HCT116 (cell line): ENCODE data around the gene KCNQ4. TPM values are rescaled to one million over a fixed set of nuclear protein-coding genes. Genes with fewer than 3 reads are reported as not detected.
A peak's percentile ranks its signal among the peaks of the same experiment; 100 is the strongest.

ENCODE experiments used
- ATAC-seq: fragments of 200-7000 bp; cut with Tn5 transposase; 2 replicates; pipeline ENCODE4 v1.9.1; 2020; ENCODE audit warnings: mild to moderate bottlenecking, moderate library complexity
- BruUV-seq: library from RNA; stranded (reverse); fragments of 400-500 nt; replicated peaks from 2 replicates; lab custom pipeline; 2021; lab: Mats Ljungman, UMichigan
- CTCF ChIA-PET: fragments of 300-600 bp; sonication (Branson Sonifier 250); formaldehyde crosslinking; loops from one replicate; lab custom pipeline; 2021; ENCODE audit warnings: antibody characterized with exemption; lab: Charles Lee
- POLR2A ChIA-PET: fragments of 300-600, 350-600 bp; sonication (Branson Sonifier 250); formaldehyde crosslinking; loops from one replicate; lab custom pipeline; 2021; ENCODE audit warnings: antibody characterized with exemption; lab: Charles Lee
- RAD21 ChIA-PET, 2 experiments: fragments of 300-600 bp; sonication (Branson Sonifier 250); formaldehyde crosslinking; loops; one replicate each; lab custom pipeline; 2023; ENCODE audit warnings: low total read pairs in 2 of 2; ENCODE audit not compliant: uncharacterized antibody in 2 of 2, unreplicated experiment in 2 of 2, low non-redundant PET in 1 of 2; lab: Charles Lee
- DNase-seq: peaks from one replicate; pipeline ENCODE4 v3.0.0-alpha.2; 2010; ENCODE audit warnings: low read depth, low spot score
- H2AFZ ChIP-seq: fragments of 200-600 bp; shearing (Covaris generic), sonication (generic); 2 replicates; pipeline ENCODE4 v1.6.1; 2017; ENCODE audit warnings: low read depth, mixed run types, mixed read lengths, antibody characterized with exemption, low read length; ENCODE audit not compliant: poor library complexity, severe bottlenecking
- H3K27ac ChIP-seq: 2 replicates; pipeline ENCODE4 v1.5.1; 2012; ENCODE audit warnings: low read depth, low read length
- H3K27me3 ChIP-seq: fragments of 200-600 bp; sonication (generic); 2 replicates; pipeline ENCODE4 v1.6.1; 2016; ENCODE audit warnings: mixed run types, low read length, mixed read lengths; ENCODE audit not compliant: insufficient read depth
- H3K36me3 ChIP-seq, 2 experiments: fragments of 200-500 bp in 1 of 2; fragments of 200-600 bp in 1 of 2; sonication (Bioruptor generic) in 1 of 2; sonication (generic) in 1 of 2; 2 replicates each; pipeline versions ENCODE4 v1.5.1 to v1.6.1; 2014 to 2016; ENCODE audit warnings: low read length in 2 of 2, inconsistent platforms in 1 of 2, mixed read lengths in 1 of 2, mixed run types in 1 of 2; ENCODE audit not compliant: insufficient read depth in 2 of 2, control insufficient read depth in 1 of 2
- H3K4me1 ChIP-seq, 2 experiments: fragments of 200-600 bp in 1 of 2; sonication (generic) in 1 of 2; 2 replicates each; pipeline versions ENCODE4 v1.5.1 to v1.6.1; 2012 to 2017; ENCODE audit warnings: low read length in 2 of 2, inconsistent platforms in 1 of 2, mild to moderate bottlenecking in 1 of 2, mixed read lengths in 1 of 2, mixed run types in 1 of 2, moderate library complexity in 1 of 2; ENCODE audit not compliant: insufficient read depth in 2 of 2, control insufficient read depth in 1 of 2
- H3K4me2 ChIP-seq: fragments of 200-600 bp; sonication (generic); 2 replicates; pipeline ENCODE4 v1.6.1; 2017; ENCODE audit warnings: mixed run types, low read length, mixed read lengths
- H3K4me3 ChIP-seq, 2 experiments: fragments of 200-600 bp in 1 of 2; sonication (generic) in 1 of 2; replicated peaks in 1 of 2; 2 replicates each; pipeline ENCODE4 v1.5.1; 2011 to 2016; ENCODE audit warnings: low read length in 2 of 2, control low read depth in 1 of 2, low read depth in 1 of 2, mild to moderate bottlenecking in 1 of 2, mixed read lengths in 1 of 2, mixed run types in 1 of 2
- H3K79me2 ChIP-seq: fragments of 200-600 bp; sonication (generic); 2 replicates; pipeline ENCODE4 v1.6.1; 2017; ENCODE audit warnings: mild to moderate bottlenecking, mixed run types, low read length, moderate library complexity, mixed read lengths; ENCODE audit not compliant: insufficient read depth
- H3K9ac ChIP-seq: fragments of 200-600 bp; sonication (generic); 2 replicates; pipeline ENCODE4 v1.6.1; 2016; ENCODE audit warnings: low read length, mixed read lengths
- H3K9me2 ChIP-seq: fragments of 200-600 bp; sonication (generic), shearing (Covaris generic); 2 replicates; pipeline ENCODE4 v1.6.1; 2017; ENCODE audit warnings: mixed run types, mild to moderate bottlenecking, moderate library complexity; ENCODE audit not compliant: insufficient read depth
- H3K9me3 ChIP-seq, 2 experiments: fragments of 200-500 bp in 1 of 2; fragments of 200-600 bp in 1 of 2; sonication (Bioruptor generic) in 1 of 2; sonication (generic) in 1 of 2; 2 replicates each; pipeline ENCODE4 v1.6.1; 2014 to 2017; ENCODE audit warnings: low read length in 2 of 2, mixed read lengths in 2 of 2, inconsistent platforms in 1 of 2, low read depth in 1 of 2, mild to moderate bottlenecking in 1 of 2, mixed run types in 1 of 2, moderate library complexity in 1 of 2; ENCODE audit not compliant: control insufficient read depth in 1 of 2, insufficient read depth in 1 of 2
- H4K20me1 ChIP-seq: fragments of 200-600 bp; sonication (generic), shearing (Covaris generic); 2 replicates; pipeline ENCODE4 v1.6.1; 2017; ENCODE audit warnings: mixed run types, mild to moderate bottlenecking, moderate library complexity; ENCODE audit not compliant: insufficient read depth
- CEBPB ChIP-seq: IDR thresholded peaks from 2 replicates; pipeline ENCODE4 v1.6.1; 2012; ENCODE audit warnings: low read depth
- EGR1 ChIP-seq: IDR thresholded peaks from 2 replicates; pipeline ENCODE4 v1.6.1; 2012; ENCODE audit warnings: low read depth
- ELF1 ChIP-seq: IDR thresholded peaks from 2 replicates; pipeline ENCODE4 v1.6.1; 2012; ENCODE audit warnings: low read depth, borderline replicate concordance
- EZH2phosphoT487 ChIP-seq: fragments of 200-600 bp; IDR thresholded peaks from 2 replicates; pipeline ENCODE4 v1.6.1; 2018; ENCODE audit warnings: antibody characterized with exemption, borderline replicate concordance
- FOSL1 ChIP-seq: IDR thresholded peaks from 2 replicates; pipeline ENCODE4 v1.6.1; 2012; ENCODE audit warnings: low read depth
- JUND ChIP-seq: IDR thresholded peaks from 2 replicates; pipeline ENCODE4 v1.6.1; 2012
- RAD21 ChIP-seq: IDR thresholded peaks from 2 replicates; pipeline ENCODE4 v1.6.1; 2012; ENCODE audit warnings: low read depth, mild to moderate bottlenecking
- SIN3A ChIP-seq: IDR thresholded peaks from 2 replicates; pipeline ENCODE4 v1.6.1; 2012; ENCODE audit warnings: low read depth
- SRF ChIP-seq: IDR thresholded peaks from 2 replicates; pipeline ENCODE4 v1.6.1; 2012; ENCODE audit warnings: low read depth
- TCF7L2 ChIP-seq: IDR thresholded peaks from 2 replicates; pipeline ENCODE4 v1.7.0; 2011; ENCODE audit warnings: borderline replicate concordance, inconsistent platforms; ENCODE audit not compliant: insufficient read depth, insufficient read length; ENCODE audit errors: extremely low read depth
- ZFX ChIP-seq: fragments of 450-650 bp; IDR thresholded peaks from 2 replicates; pipeline ENCODE4 v1.6.1; 2017
- ZNF274 ChIP-seq: fragments of 200-500 bp; sonication (Bioruptor generic); IDR thresholded peaks from 2 replicates; pipeline ENCODE4 v1.6.1; 2014; ENCODE audit warnings: mild to moderate bottlenecking, low read depth, low read length, inconsistent platforms
- intact Hi-C: fragments of 100-400 bp; cut with micrococcal nuclease; formaldehyde crosslinking; loops from 2 replicates; pipeline ENCODE4 v1.10.0; 2022
- total RNA-seq: library from RNA; stranded (reverse); gene quantifications from one replicate; pipeline ENCODE4 v1.2.1, GENCODE V29; 2021; ENCODE audit not compliant: unreplicated experiment
- TF ChIP-seq, protein P1 (sequence below): IDR thresholded peaks from 2 replicates; pipeline ENCODE4 v1.6.1; 2012; ENCODE audit warnings: low read depth
- TF ChIP-seq, protein P2 (sequence below): IDR thresholded peaks from 2 replicates; pipeline ENCODE4 v1.6.1; 2012

Gene KCNQ4
- total RNA-seq, 1 experiment from 2014 or later: 4.1 TPM

DNA sequence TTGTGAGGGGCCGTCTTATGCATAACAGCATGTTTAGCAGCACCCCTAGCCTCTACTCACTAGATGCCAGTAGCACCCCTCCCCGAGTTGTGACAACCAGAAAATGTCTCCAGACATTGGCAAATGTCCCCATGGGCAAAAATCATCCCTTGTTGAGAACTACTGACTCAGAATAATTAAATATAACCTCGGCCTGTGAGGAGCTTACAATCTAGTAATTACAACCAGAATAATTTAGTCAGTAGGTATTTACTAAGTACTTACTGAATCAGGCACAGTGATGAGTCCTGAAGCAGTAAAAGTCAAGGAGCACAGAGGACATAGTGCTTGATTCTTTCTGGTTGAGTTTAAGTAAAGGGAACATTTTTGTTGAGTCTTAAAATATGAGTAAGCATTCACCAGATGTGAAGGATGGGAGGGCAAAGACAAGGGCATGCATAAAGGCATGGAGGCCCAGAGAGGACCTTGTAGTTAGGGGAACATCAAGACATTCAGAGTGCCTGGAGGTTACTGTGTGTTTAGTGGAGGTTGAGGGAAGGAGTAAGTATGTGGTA lies 44.1 kb upstream of the KCNQ4 start:
- Histone ChIP-seq H3K9ac (no peak overlapping the region), H3K9me2 (no peaks in the 10 kb centered on the region), H2AFZ (no peak overlapping the region), H3K79me2 (peaks cover 50% of the 10 kb centered on the region), H4K20me1 (no peaks in the 10 kb centered on the region), H3K27ac (no peak overlapping the region), H3K4me1 (0 out of 4 replicates have a peak, but pooled peaks cover 0 to 2% of the 10 kb centered on the region in 2 experiments), H3K4me2 (no peak overlapping the region), H3K9me3 (no peaks in the 10 kb centered on the region), H3K36me3 (peaks cover 2 to 14% of the 10 kb centered on the region in 2 experiments; a peak in 3 of 4 replicates), H3K27me3 (no peaks in the 10 kb centered on the region), H3K4me3 (no peak overlapping the region)
- ChIA-PET POLR2A (no interaction called here), CTCF (no interaction called here), RAD21 (no interaction called here)
- no TSS peak for BruUV-seq
- intact Hi-C loops: no loop called here
- no peak for DNase-seq
- ATAC-seq: no peak
- TF ChIP-seq ZNF274 (no peak), SRF (no peak)

DNA sequence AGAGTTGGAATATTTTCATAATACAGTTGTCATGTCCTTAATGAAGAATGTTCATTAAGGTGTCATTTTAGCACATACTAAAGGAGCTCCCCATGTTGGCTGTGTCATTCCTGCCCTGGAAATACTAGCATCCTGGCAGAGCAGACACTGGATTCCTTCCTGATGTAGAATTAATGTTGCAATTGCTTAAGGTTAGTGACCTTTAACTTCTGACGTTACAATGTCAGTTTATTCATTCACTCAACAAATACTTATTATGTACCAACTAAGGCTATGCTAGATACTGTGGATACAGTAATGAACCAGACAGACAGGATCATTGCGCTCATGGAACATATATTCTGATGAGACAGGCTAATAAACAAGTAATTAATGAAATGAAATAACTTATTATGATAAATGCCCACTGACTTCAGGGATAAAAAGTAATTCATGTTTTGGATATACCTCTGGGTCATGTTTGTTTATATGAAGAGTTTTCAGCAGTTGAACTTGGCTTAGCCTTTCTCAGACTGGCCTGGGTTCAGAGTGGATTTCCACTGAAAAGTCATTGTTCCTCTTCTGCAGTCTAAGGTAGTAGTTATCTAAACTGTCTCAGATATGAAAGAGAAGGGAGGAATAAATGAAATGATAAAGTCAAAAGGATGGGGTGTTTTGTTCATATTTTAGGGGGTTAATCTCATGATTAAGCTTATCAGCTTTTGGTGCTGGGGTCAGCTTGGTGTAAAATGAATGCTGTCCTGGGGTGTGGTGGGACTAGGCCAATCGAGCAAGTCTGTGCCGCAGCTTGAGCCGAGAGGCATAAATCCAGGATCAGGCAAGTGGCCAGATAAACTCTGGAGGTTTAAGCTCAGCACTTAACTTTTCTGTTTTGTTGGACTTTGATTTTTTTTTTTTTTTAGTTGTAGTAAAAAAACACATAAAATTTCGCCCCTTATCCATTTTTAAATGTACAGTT lies 43.3 kb upstream of the KCNQ4 start:
- H3K27ac ChIP-seq: no peak overlapping the region
- no peaks in the 10 kb centered on the region for H3K9me2 ChIP-seq
- H2AFZ ChIP-seq: no peak overlapping the region
- CTCF ChIA-PET: no interaction called here
- peaks cover 43% of the 10 kb centered on the region for H3K79me2 ChIP-seq
- RAD21 ChIA-PET: no interaction called here
- H3K9ac ChIP-seq: no peak overlapping the region
- no peak overlapping the region for H3K4me3 ChIP-seq
- H3K4me1 ChIP-seq: 0 out of 4 replicates have a peak, but pooled peaks cover 0 to under 1% of the 10 kb centered on the region in 2 experiments
- POLR2A ChIA-PET: no interaction called here
- peaks cover 2 to 14% of the 10 kb centered on the region in 2 experiments; a peak in 3 of 4 replicates for H3K36me3 ChIP-seq
- H3K9me3 ChIP-seq: no peaks in the 10 kb centered on the region
- BruUV-seq: TSS peak; percentile 24
- intact Hi-C loops: no loop called here
- no peaks in the 10 kb centered on the region for H3K27me3 ChIP-seq
- ATAC-seq (no peak), DNase-seq (no peak)
- H3K4me2 ChIP-seq: no peak overlapping the region
- no peaks in the 10 kb centered on the region for H4K20me1 ChIP-seq
- TF ChIP-seq ELF1: no peak
- TF ChIP-seq TCF7L2: no peak
- no peak for TF ChIP-seq JUND
- TF ChIP-seq, protein P1, sequence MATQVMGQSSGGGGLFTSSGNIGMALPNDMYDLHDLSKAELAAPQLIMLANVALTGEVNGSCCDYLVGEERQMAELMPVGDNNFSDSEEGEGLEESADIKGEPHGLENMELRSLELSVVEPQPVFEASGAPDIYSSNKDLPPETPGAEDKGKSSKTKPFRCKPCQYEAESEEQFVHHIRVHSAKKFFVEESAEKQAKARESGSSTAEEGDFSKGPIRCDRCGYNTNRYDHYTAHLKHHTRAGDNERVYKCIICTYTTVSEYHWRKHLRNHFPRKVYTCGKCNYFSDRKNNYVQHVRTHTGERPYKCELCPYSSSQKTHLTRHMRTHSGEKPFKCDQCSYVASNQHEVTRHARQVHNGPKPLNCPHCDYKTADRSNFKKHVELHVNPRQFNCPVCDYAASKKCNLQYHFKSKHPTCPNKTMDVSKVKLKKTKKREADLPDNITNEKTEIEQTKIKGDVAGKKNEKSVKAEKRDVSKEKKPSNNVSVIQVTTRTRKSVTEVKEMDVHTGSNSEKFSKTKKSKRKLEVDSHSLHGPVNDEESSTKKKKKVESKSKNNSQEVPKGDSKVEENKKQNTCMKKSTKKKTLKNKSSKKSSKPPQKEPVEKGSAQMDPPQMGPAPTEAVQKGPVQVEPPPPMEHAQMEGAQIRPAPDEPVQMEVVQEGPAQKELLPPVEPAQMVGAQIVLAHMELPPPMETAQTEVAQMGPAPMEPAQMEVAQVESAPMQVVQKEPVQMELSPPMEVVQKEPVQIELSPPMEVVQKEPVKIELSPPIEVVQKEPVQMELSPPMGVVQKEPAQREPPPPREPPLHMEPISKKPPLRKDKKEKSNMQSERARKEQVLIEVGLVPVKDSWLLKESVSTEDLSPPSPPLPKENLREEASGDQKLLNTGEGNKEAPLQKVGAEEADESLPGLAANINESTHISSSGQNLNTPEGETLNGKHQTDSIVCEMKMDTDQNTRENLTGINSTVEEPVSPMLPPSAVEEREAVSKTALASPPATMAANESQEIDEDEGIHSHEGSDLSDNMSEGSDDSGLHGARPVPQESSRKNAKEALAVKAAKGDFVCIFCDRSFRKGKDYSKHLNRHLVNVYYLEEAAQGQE: no peak
- TF ChIP-seq ZFX: no peak
- TF ChIP-seq SRF: no peak
- TF ChIP-seq RAD21: no peak
- TF ChIP-seq CEBPB: no peak
- no peak for TF ChIP-seq FOSL1
- no peak for TF ChIP-seq EZH2phosphoT487
- TF ChIP-seq, protein P2, sequence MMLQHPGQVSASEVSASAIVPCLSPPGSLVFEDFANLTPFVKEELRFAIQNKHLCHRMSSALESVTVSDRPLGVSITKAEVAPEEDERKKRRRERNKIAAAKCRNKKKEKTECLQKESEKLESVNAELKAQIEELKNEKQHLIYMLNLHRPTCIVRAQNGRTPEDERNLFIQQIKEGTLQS: no peak
- no peak for TF ChIP-seq EGR1
- TF ChIP-seq SIN3A: no peak
- TF ChIP-seq ZNF274: no peak
